ENCODE data around the gene RIMBP2.
"Not testable (repeated sequence)": the region's sequence is repeated elsewhere in the genome, so short reads cannot be mapped to it uniquely, and the experiment has no call there.

Gene RIMBP2

DNA sequence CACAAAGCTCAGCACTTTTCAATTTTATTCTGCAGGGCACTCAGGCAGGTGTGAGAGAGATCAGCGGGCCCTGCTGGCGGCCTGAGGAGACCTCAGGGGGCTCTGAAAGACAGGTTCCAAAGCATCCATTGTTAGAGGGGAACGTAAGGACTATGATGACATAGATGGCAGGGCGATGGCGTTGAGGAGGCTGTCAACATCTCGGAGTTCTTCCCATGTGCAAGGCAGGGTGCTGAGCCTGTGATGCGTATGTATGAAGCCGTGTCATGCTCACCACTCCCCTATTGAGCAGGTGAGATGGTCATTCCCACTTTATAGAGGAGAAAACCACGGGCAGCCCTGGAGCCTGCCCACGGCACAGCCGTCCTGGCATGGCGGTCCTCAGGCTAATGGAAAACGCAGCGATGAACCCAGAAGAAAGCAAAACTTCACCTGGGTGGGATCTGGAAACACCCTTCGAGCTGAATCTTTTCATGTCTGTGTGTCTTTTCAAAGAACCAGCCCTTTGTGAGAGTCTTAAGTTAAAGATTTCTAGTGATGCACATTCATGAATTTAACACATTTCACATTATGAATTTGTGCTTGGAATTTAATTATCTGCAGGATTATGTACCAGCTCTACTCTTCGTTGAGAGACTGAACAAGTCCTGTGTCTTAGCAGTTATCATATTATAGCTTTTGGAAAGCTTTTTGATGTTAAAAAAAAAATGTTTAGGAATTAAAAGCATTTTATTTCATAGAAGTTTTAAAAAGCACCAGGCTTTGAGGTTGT lies 64.7 kb downstream of the RIMBP2 start:
- H3K4me3 ChIP-seq (replicated peaks; ENCODE audit: low read depth, low read length) = no peak overlapping the region
- no peak for DNase-seq (ENCODE audit: extremely low read depth, low read depth)
- TF ChIP-seq, protein P1, sequence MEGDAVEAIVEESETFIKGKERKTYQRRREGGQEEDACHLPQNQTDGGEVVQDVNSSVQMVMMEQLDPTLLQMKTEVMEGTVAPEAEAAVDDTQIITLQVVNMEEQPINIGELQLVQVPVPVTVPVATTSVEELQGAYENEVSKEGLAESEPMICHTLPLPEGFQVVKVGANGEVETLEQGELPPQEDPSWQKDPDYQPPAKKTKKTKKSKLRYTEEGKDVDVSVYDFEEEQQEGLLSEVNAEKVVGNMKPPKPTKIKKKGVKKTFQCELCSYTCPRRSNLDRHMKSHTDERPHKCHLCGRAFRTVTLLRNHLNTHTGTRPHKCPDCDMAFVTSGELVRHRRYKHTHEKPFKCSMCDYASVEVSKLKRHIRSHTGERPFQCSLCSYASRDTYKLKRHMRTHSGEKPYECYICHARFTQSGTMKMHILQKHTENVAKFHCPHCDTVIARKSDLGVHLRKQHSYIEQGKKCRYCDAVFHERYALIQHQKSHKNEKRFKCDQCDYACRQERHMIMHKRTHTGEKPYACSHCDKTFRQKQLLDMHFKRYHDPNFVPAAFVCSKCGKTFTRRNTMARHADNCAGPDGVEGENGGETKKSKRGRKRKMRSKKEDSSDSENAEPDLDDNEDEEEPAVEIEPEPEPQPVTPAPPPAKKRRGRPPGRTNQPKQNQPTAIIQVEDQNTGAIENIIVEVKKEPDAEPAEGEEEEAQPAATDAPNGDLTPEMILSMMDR (IDR thresholded peaks at IDR 0.05; ENCODE audit: low read depth, low read length, missing control alignments) = no peak

- no peak overlapping the region for H3K4me3 ChIP-seq (replicated peaks; ENCODE audit: low read depth, low read length)
- no peak for DNase-seq (ENCODE audit: extremely low read depth, low read depth)
- TF ChIP-seq, protein P1 (IDR thresholded peaks at IDR 0.05; ENCODE audit: low read depth, low read length, missing control alignments) = no peak
Observed at GRCh38 chr12:130650131-130650530, 66.0 kb downstream of the RIMBP2 start.

DNA sequence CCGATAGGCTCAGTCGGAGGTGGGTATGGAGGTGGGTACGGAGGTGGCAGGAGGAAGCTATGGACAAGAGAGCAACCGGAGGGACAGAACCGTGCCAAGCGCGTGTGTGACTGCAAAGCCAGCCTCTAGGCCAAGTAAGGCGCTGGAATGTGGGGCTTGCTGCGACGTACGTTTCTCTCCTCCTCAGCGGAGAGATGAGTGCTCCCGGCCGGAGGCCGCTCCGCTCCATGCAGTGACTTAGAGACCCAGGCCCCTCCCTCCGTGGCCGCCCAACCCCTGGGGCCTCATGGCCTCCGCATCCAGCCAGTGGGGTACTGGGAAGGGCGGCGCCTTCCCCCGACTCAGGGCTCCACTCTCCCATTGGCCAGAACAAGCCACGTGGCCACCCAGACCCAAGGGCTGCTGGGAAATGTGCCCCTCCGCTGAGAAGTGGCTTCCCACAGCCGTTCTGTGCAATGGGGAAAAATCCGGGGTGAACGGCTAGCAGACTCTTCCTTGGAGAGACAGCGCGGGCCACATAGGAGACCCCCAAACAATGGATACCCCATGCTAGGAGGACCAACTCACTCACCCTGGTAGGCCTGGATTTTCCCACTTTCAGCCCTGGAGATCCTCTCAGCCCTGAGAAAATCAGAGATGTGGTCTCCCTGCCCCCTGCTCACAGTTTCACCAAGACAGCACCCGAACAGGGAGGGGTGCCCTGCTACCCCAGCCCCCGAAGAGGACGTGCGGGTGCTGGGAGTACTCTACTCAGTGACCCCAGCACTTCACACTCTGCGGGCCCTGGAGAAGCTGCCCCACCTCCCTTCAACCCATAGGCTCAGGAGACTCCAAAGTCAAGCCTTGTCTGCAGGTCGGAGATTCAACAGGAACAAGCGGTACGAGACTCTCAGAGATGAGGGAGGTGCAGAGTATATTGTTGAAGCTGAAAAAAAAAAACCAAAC lies 66.7 kb downstream of the RIMBP2 start:
- TF ChIP-seq, protein P1 (IDR thresholded peaks at IDR 0.05; ENCODE audit: low read depth, low read length, missing control alignments) = no peak
- no peak overlapping the region for H3K4me3 ChIP-seq (replicated peaks; ENCODE audit: low read depth, low read length)
- DNase-seq (ENCODE audit: extremely low read depth, low read depth) = no peak

- DNase-seq (ENCODE audit: extremely low read depth, low read depth) = no peak
- TF ChIP-seq, protein P1 (IDR thresholded peaks at IDR 0.05; ENCODE audit: low read depth, low read length, missing control alignments) = no peak
- no peak overlapping the region for H3K4me3 ChIP-seq (replicated peaks; ENCODE audit: low read depth, low read length)
Observed at GRCh38 chr12:130647814-130648213, 68.3 kb downstream of the RIMBP2 start.

DNA sequence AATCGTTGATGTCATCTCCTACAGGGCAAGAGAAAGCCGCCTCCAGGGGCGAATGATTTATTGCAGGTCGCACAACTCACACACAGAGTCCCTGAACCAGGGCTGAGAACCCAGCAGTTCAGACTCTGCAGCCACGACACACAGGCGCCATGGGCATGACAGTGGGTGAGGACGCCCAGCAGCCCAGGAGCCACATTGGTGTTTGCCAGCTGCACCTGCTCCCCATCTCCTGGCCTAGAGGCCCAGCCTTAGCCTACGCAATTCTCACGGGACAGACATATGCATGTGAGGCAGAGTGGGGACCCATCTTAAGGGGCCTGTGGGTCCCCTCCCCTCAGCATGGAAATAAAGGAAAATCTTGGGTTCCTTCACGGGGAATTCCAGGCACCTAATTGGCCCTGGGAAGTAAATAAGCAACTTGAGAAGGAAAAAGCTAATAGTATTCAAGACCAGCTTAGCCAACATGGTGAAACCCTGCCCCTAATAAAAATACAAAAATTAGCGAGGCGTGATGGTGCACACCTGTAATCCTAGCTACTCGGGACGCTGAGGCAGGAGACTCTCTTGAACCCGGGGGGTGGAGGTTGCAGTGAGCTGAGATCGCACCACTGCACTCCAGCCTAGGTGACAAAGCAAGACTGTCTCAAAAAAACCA lies 69.3 kb downstream of the RIMBP2 start:
- TF ChIP-seq, protein P1 (IDR thresholded peaks at IDR 0.05; ENCODE audit: low read depth, low read length, missing control alignments) = no peak
- no peak overlapping the region for H3K4me3 ChIP-seq (replicated peaks; ENCODE audit: low read depth, low read length)
- no peak for DNase-seq (ENCODE audit: extremely low read depth, low read depth)

- H3K4me3 ChIP-seq (replicated peaks; ENCODE audit: low read depth, low read length); DNase-seq (ENCODE audit: extremely low read depth, low read depth): not testable (repeated sequence)
Observed at GRCh38 chr12:130646191-130646590, 69.9 kb downstream of the RIMBP2 start.

- TF ChIP-seq, protein P1 (IDR thresholded peaks at IDR 0.05; ENCODE audit: low read depth, low read length, missing control alignments) = no peak
- DNase-seq (ENCODE audit: extremely low read depth, low read depth) = no peak
- no peak overlapping the region for H3K4me3 ChIP-seq (replicated peaks; ENCODE audit: low read depth, low read length)
Observed at GRCh38 chr12:130645751-130646150, 70.3 kb downstream of the RIMBP2 start.

Data from HFF-Myc (cell line).